ENCODE measurements around the gene LMX1A. TPM values are rescaled to one million over a fixed set of nuclear protein-coding genes. Genes with fewer than 3 reads are reported as not detected.
A peak's percentile ranks its signal among the peaks of the same experiment; 100 is the strongest.

Gene LMX1A
- polyA plus RNA-seq, 1 experiment: not detected

GRCh38 chr1:165376041-165376810 lies 19.7 kb upstream of the LMX1A start:
- Histone ChIP-seq H3K27me3 (ENCODE audit: control insufficient read depth, insufficient read depth, low read length) (peaks cover 8% of the 10 kb centered on the region), H3K4me3 (ENCODE audit: low read depth, low read length) (peak overlapping the region; percentile 28), H3K36me3 (ENCODE audit: control insufficient read depth, insufficient read depth, low read length) (no peaks in the 10 kb centered on the region)
- POLR2A ChIA-PET: no interaction called here
- TF ChIP-seq CTCF (IDR thresholded peaks at IDR 0.05; ENCODE audit: insufficient read depth, low read depth, low read length): no peak
- CTCF ChIA-PET: interaction anchor here (0.7 to 3.8 kb wide), 6 partner anchors 8 to 219 kb away, joined by 3 to 36 read pairs (median 6); no protein-coding TSS in a partner anchor
- peak; percentile 35 for DNase-seq (ENCODE audit: low read depth)

GRCh38 chr1:165375623-165376022 lies 19.1 kb upstream of the LMX1A start:
- H3K4me3 ChIP-seq (ENCODE audit: low read depth, low read length): peak overlapping the region; percentile 28; the same call in 1 of the 2 replicates
- peaks cover 4% of the 10 kb centered on the region for H3K27me3 ChIP-seq (ENCODE audit: control insufficient read depth, insufficient read depth, low read length)
- no peak for TF ChIP-seq CTCF (IDR thresholded peaks at IDR 0.05; ENCODE audit: insufficient read depth, low read depth, low read length)
- no peaks in the 10 kb centered on the region for H3K36me3 ChIP-seq (ENCODE audit: control insufficient read depth, insufficient read depth, low read length)
- no peak for DNase-seq (ENCODE audit: low read depth)
- POLR2A ChIA-PET: no interaction called here
- CTCF ChIA-PET: interaction anchor here (1.2 to 3.8 kb wide), 4 partner anchors 8 to 219 kb away, joined by 4 to 36 read pairs (median 10); no protein-coding TSS in a partner anchor

- DNase-seq (ENCODE audit: low read depth): no peak
- CTCF ChIA-PET: interaction anchor here (2.9 kb wide), 1 partner anchor 11 kb away, joined by 15 read pairs; no protein-coding TSS in a partner anchor
Observed at GRCh38 chr1:165371588-165372225, 15.2 kb upstream of the LMX1A start.

GRCh38 chr1:165369255-165369848 lies 12.8 kb upstream of the LMX1A start:
- no peak overlapping the region for H3K4me3 ChIP-seq (ENCODE audit: low read depth, low read length)
- ChIA-PET POLR2A (no interaction called here), CTCF (interaction anchor here (0.5 to 5.6 kb wide), 25 partner anchors 6 to 1222 kb away, joined by 3 to 59 read pairs (median 5); no protein-coding TSS in a partner anchor)
- no peaks in the 10 kb centered on the region for H3K36me3 ChIP-seq (ENCODE audit: control insufficient read depth, insufficient read depth, low read length)
- H3K27me3 ChIP-seq (ENCODE audit: control insufficient read depth, insufficient read depth, low read length): peaks cover under 1% of the 10 kb centered on the region
- DNase-seq (ENCODE audit: low read depth): no peak
- peak; percentile 95 for TF ChIP-seq CTCF (IDR thresholded peaks at IDR 0.05; ENCODE audit: insufficient read depth, low read depth, low read length)

More at GRCh38 chr1:165371588-165372225, 15.2 kb upstream of the LMX1A start:
- no peaks in the 10 kb centered on the region for H3K36me3 ChIP-seq (ENCODE audit: control insufficient read depth, insufficient read depth, low read length)
- no peak overlapping the region for H3K4me3 ChIP-seq (ENCODE audit: low read depth, low read length)
- peaks cover 2% of the 10 kb centered on the region for H3K27me3 ChIP-seq (ENCODE audit: control insufficient read depth, insufficient read depth, low read length)
- no peak for TF ChIP-seq CTCF (IDR thresholded peaks at IDR 0.05; ENCODE audit: insufficient read depth, low read depth, low read length)
- POLR2A ChIA-PET: no interaction called here
